IPS-18c (cell line): ENCODE data around the gene TSPEAR.
"Not testable (repeated sequence)": the region's sequence is repeated elsewhere in the genome, so short reads cannot be mapped to it uniquely, and the experiment has no call there.

Source experiments
- H3K4me3 ChIP-seq: 2 replicates; pipeline ENCODE4 v1.7.0; 2013; ENCODE audit warnings: low read depth, mild to moderate bottlenecking, low read length, moderate library complexity; ENCODE audit not compliant: insufficient read depth
- H3K9me3 ChIP-seq: one replicate; pipeline ENCODE4 v1.6.1; 2013; ENCODE audit warnings: mild to moderate bottlenecking, low read length, moderate library complexity; ENCODE audit not compliant: control insufficient read depth, insufficient read depth

The TSPEAR gene

GRCh38 chr21:44638506-44639330, 72.7 kb downstream of the TSPEAR start:
- H3K9me3 ChIP-seq, H3K4me3 ChIP-seq: not testable (repeated sequence)

GRCh38 chr21:44637851-44638348, 73.5 kb downstream of the TSPEAR start:
- not testable (repeated sequence) for H3K4me3 ChIP-seq, H3K9me3 ChIP-seq

- H3K4me3 ChIP-seq, result no peak within 1 kb of the TSS
- no peaks in the 10 kb centered on the region for H3K9me3 ChIP-seq
Observed at GRCh38 chr21:44637018-44637850, 74.1 kb downstream of the TSPEAR start, which contains the start of gene KRTAP10-10. Gene KRTAP10-10, plus strand, starts transcription at chr21:44637356. Its CDS starts 62 bp downstream, at chr21:44637418.

GRCh38 chr21:44636209-44637017, 75.0 kb downstream of the TSPEAR start:
- no peaks in the 10 kb centered on the region for H3K9me3 ChIP-seq

GRCh38 chr21:44632067-44632466, 79.3 kb downstream of the TSPEAR start:
- no peak overlapping the region for H3K4me3 ChIP-seq
- H3K9me3 ChIP-seq, result peaks cover 2% of the 10 kb centered on the region

More at GRCh38 chr21:44636209-44637017, 75.0 kb downstream of the TSPEAR start:
- no peak overlapping the region for H3K4me3 ChIP-seq

GRCh38 chr21:44630440-44630839, 80.9 kb downstream of the TSPEAR start:
- H3K9me3 ChIP-seq, result peaks cover 2% of the 10 kb centered on the region
- H3K4me3 ChIP-seq, result no peak overlapping the region

- no peak overlapping the region for H3K4me3 ChIP-seq
- H3K9me3 ChIP-seq, result peaks cover 2% of the 10 kb centered on the region
Observed at GRCh38 chr21:44628707-44629391, 82.5 kb downstream of the TSPEAR start.

GRCh38 chr21:44627831-44628233, 83.5 kb downstream of the TSPEAR start:
- H3K9me3 ChIP-seq, H3K4me3 ChIP-seq: not testable (repeated sequence)

GRCh38 chr21:44627181-44627822, 84.1 kb downstream of the TSPEAR start:
- not testable (repeated sequence) for H3K4me3 ChIP-seq, H3K9me3 ChIP-seq

GRCh38 chr21:44626673-44627143, 84.7 kb downstream of the TSPEAR start, which contains the start of gene KRTAP10-9:
Gene KRTAP10-9, plus strand, starts transcription at chr21:44627093. Its CDS starts 79 bp downstream, at chr21:44627172.
- no peak within 1 kb of the TSS for H3K4me3 ChIP-seq
- H3K9me3 ChIP-seq, result peaks cover 9% of the 10 kb centered on the region

GRCh38 chr21:44626262-44626661, 85.1 kb downstream of the TSPEAR start:
- peaks cover 9% of the 10 kb centered on the region for H3K9me3 ChIP-seq
- H3K4me3 ChIP-seq, result no peak overlapping the region

GRCh38 chr21:44625756-44626155, 85.6 kb downstream of the TSPEAR start:
- peaks cover 9% of the 10 kb centered on the region for H3K9me3 ChIP-seq
- H3K4me3 ChIP-seq, result no peak overlapping the region

GRCh38 chr21:44623575-44623974, 87.8 kb downstream of the TSPEAR start:
- Histone ChIP-seq H3K9me3 (peaks cover 7% of the 10 kb centered on the region), H3K4me3 (no peak overlapping the region)

GRCh38 chr21:44619886-44620285, 91.5 kb downstream of the TSPEAR start:
- H3K4me3 ChIP-seq, result no peak overlapping the region
- H3K9me3 ChIP-seq, result peaks cover 7% of the 10 kb centered on the region

- no peak overlapping the region for H3K4me3 ChIP-seq
- H3K9me3 ChIP-seq, result peaks cover 7% of the 10 kb centered on the region
Observed at GRCh38 chr21:44618909-44619308, 92.5 kb downstream of the TSPEAR start.

GRCh38 chr21:44618504-44618903, 92.9 kb downstream of the TSPEAR start:
- no peak overlapping the region for H3K4me3 ChIP-seq

More at GRCh38 chr21:44618504-44618903, 92.9 kb downstream of the TSPEAR start:
- H3K9me3 ChIP-seq, result peaks cover 7% of the 10 kb centered on the region
